ENCODE measurements around the gene DTX2. TPM values are rescaled to one million over a fixed set of nuclear protein-coding genes. Genes with fewer than 3 reads are reported as not detected.
"Not testable (repeated sequence)": the region's sequence is repeated elsewhere in the genome, so short reads cannot be mapped to it uniquely, and the experiment has no call there.

Gene DTX2
- total and polyA plus RNA-seq, 7 donors, result 11.1 to 71.9 (median 23.4) TPM

- peaks cover 0 to 11% (median under 1%) of the 10 kb centered on the region in 4 donors for H3K4me1 ChIP-seq
- H3K36me3 ChIP-seq, result no peaks in the 10 kb centered on the region
- 93 to 94% methylated on average over 16 of the region's 16 CpGs for WGBS, 2 donors
- no peaks in the 10 kb centered on the region for H3K9me3 ChIP-seq
- H3K4me3 ChIP-seq, result no peak overlapping the region
- no peaks in the 10 kb centered on the region for H3K27me3 ChIP-seq
- no peak overlapping the region for H3K27ac ChIP-seq
- no peak for DNase-seq
- intact Hi-C loops (cut with DNase I), result no loop called here
- TF ChIP-seq POLR2A (IDR thresholded peaks at IDR 0.05) (no peak), EP300 (IDR thresholded peaks at IDR 0.05) (no peak), POLR2AphosphoS5 (IDR thresholded peaks at IDR 0.05) (no peak)
- TF ChIP-seq, protein P1, sequence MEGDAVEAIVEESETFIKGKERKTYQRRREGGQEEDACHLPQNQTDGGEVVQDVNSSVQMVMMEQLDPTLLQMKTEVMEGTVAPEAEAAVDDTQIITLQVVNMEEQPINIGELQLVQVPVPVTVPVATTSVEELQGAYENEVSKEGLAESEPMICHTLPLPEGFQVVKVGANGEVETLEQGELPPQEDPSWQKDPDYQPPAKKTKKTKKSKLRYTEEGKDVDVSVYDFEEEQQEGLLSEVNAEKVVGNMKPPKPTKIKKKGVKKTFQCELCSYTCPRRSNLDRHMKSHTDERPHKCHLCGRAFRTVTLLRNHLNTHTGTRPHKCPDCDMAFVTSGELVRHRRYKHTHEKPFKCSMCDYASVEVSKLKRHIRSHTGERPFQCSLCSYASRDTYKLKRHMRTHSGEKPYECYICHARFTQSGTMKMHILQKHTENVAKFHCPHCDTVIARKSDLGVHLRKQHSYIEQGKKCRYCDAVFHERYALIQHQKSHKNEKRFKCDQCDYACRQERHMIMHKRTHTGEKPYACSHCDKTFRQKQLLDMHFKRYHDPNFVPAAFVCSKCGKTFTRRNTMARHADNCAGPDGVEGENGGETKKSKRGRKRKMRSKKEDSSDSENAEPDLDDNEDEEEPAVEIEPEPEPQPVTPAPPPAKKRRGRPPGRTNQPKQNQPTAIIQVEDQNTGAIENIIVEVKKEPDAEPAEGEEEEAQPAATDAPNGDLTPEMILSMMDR (IDR thresholded peaks at IDR 0.05), result no peak
These were observed 53.6 kb downstream of the DTX2 start for GRCh38 chr7:76514926-76515771.

GRCh38 chr7:76515999-76516443, 54.5 kb downstream of the DTX2 start:
- Histone ChIP-seq H3K4me3 (peak overlapping the region in 1 of 4 donors; percentile 12), H3K27me3 (no peaks in the 10 kb centered on the region), H3K4me1 (peaks cover 0 to 8% (median 0%) of the 10 kb centered on the region in 4 donors), H3K27ac (no peak overlapping the region), H3K36me3 (no peaks in the 10 kb centered on the region), H3K9me3 (no peaks in the 10 kb centered on the region)
- TF ChIP-seq EP300 (IDR thresholded peaks at IDR 0.05) (no peak), POLR2A (IDR thresholded peaks at IDR 0.05) (no peak), POLR2AphosphoS5 (IDR thresholded peaks at IDR 0.05) (peak in 1 of 4 donors; percentile 14)
- TF ChIP-seq, protein P1 (IDR thresholded peaks at IDR 0.05), result peak in 2 of 4 experiments; percentile 44 to 89
- 10 to 13% methylated on average over 32 of the region's 32 CpGs for WGBS, 2 donors
- intact Hi-C loops (cut with DNase I), result no loop called here
- DNase-seq, result peak; percentile 61

DNA sequence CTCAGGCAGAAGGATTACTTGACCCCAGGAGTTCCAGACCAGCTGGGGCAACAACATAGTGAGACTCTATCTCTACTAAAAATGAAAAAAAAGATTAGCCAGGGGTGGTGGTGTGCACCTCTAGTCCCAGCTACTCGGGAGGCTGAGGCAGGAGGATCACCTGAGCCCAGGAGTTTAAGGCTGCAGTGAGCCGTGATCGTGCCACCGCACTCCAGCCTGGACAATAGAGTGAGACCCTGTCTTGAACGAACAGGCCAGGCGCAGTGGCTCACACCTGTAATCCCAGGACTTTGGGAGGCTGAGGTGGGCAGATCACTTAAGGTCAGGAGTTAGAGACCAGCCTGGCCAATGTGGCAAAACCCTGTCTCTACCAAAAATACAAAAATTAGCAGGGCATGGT, 55.4 kb downstream of the DTX2 start:
- H3K27me3 ChIP-seq; DNase-seq; H3K4me3 ChIP-seq; H3K36me3 ChIP-seq; H3K27ac ChIP-seq; H3K4me1 ChIP-seq; H3K9me3 ChIP-seq; intact Hi-C loops (cut with DNase I): not testable (repeated sequence)
- WGBS, 2 donors, result 94 to 96% methylated on average over 6 of the region's 6 CpGs

GRCh38 chr7:76526183-76526582, 64.7 kb downstream of the DTX2 start:
- H3K27me3 ChIP-seq; intact Hi-C loops (cut with DNase I); H3K4me3 ChIP-seq; DNase-seq; H3K27ac ChIP-seq; H3K9me3 ChIP-seq; H3K36me3 ChIP-seq; H3K4me1 ChIP-seq: not testable (repeated sequence)
- 78 to 91% methylated on average over 2 of the region's 4 CpGs for WGBS, 2 donors

DNA sequence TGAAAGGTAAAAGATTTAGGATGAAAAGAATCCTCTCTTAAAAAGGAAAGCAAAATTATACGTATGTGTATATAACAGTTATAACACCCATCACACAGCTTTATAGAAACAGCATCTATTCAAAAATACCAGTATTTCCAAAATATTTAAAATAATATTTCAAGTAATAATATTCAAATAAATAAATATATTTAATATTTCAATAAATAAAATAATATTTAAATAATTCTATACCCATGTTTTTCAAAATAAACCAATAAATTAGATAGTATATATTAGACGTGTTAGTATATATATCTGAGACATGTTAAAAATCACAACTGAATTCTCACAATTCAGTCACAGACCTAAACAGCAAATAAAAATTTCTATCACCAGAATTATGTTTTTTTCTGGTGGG, 70.1 kb downstream of the DTX2 start:
- WGBS, 2 donors, result 87 to 96% methylated on average over 2 of the region's 2 CpGs
- H3K36me3 ChIP-seq; H3K27ac ChIP-seq; H3K4me3 ChIP-seq; H3K4me1 ChIP-seq; H3K27me3 ChIP-seq; DNase-seq; H3K9me3 ChIP-seq; intact Hi-C loops (cut with DNase I): not testable (repeated sequence)

DNA sequence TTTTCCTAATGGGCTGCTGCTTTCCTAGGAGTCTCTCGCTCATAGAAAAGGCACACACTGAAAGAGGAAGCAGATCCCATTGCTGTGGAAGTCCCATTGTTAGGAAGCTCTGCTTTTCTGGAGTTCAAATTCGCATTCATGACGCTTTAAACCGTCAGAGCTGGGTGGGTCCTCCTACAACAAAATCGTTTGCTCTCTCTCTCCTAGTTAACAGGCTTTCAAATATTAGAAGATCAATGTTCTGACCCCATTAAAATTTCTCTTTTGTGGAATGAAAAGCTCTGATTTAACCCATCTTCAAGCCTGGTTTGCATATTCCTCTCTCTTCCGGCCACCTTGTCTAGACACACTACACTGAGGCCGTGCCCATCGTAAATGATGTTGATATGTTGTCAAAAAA, 81.7 kb downstream of the DTX2 start, which contains the start of gene SPDYE16:
TSS of gene SPDYE16 (minus strand) at position 101 of the 400 bp plus-strand sequence. CDS start 1,838 bp downstream, outside the sequence.
- H3K9me3 ChIP-seq; H3K4me1 ChIP-seq; H3K27ac ChIP-seq; H3K27me3 ChIP-seq; H3K36me3 ChIP-seq; DNase-seq; intact Hi-C loops (cut with DNase I); H3K4me3 ChIP-seq: not testable (repeated sequence)
- WGBS, 2 donors, result no CpG with 5 or more reads among the region's 8 CpGs

Measured in sigmoid colon (tissue), 7 donors.